ENCODE results near the gene NBEAL2. TPM values are rescaled to one million over a fixed set of nuclear protein-coding genes. Genes with fewer than 3 reads are reported as not detected.

Gene NBEAL2, protein sequence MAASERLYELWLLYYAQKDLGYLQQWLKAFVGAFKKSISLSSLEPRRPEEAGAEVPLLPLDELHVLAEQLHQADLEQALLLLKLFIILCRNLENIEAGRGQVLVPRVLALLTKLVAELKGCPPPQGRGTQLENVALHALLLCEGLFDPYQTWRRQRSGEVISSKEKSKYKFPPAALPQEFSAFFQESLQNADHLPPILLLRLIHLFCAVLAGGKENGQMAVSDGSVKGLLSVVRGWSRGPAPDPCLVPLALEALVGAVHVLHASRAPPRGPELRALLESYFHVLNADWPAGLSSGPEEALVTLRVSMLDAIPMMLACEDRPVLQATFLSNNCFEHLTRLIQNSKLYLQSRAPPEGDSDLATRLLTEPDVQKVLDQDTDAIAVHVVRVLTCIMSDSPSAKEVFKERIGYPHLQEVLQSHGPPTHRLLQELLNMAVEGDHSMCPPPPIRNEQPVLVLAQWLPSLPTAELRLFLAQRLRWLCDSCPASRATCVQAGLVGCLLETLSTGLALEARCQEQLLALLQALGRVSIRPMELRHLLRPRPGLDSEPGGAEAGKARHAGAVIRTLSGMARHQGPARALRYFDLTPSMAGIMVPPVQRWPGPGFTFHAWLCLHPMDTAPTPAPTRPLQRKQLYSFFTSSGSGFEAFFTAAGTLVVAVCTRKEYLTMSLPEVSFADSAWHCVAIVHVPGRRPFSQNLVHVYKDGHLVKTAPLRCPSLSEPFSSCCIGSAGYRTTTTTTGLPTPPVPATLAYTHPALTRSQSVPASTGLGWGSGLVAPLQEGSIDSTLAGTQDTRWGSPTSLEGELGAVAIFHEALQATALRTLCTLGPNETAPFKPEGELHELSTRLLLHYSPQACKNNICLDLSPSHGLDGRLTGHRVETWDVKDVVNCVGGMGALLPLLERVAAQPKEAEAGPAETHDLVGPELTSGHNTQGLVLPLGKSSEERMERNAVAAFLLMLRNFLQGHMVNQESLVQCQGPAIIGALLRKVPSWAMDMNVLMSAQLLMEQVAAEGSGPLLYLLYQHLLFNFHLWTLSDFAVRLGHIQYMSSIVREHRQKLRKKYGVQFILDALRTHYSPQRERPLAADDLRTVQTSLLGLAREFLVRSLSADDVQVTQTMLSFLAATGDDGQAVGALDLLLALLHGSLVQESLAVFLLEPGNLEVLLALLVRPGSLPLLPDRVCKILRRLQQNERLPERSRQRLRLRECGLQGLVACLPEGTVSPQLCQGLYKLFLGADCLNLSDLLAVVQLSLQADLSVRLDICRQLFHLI (N-terminal part only)
- total RNA-seq (10 to 100 TPM in 6 of 9 donors, 1 to 10 TPM in 3; 8.1 to 41.1 (median 12.0) TPM), polyA plus RNA-seq (10 to 100 TPM; 16.3 to 45.7 TPM)
- long read RNA-seq, donor 1, partial matches to known transcripts: 5 of 8 reads
- long read RNA-seq, donor 1, other reads (novel, unspliced or antisense): 3 of 8 reads
- long read RNA-seq, donor 2, partial matches to known transcripts: 2 of 4 reads
- long read RNA-seq, donor 2, other reads (novel, unspliced or antisense): 2 of 4 reads
- long read RNA-seq, donor 3, partial matches to known transcripts: 10 of 13 reads
- long read RNA-seq, donor 3, other reads (novel, unspliced or antisense): 3 of 13 reads

DNA sequence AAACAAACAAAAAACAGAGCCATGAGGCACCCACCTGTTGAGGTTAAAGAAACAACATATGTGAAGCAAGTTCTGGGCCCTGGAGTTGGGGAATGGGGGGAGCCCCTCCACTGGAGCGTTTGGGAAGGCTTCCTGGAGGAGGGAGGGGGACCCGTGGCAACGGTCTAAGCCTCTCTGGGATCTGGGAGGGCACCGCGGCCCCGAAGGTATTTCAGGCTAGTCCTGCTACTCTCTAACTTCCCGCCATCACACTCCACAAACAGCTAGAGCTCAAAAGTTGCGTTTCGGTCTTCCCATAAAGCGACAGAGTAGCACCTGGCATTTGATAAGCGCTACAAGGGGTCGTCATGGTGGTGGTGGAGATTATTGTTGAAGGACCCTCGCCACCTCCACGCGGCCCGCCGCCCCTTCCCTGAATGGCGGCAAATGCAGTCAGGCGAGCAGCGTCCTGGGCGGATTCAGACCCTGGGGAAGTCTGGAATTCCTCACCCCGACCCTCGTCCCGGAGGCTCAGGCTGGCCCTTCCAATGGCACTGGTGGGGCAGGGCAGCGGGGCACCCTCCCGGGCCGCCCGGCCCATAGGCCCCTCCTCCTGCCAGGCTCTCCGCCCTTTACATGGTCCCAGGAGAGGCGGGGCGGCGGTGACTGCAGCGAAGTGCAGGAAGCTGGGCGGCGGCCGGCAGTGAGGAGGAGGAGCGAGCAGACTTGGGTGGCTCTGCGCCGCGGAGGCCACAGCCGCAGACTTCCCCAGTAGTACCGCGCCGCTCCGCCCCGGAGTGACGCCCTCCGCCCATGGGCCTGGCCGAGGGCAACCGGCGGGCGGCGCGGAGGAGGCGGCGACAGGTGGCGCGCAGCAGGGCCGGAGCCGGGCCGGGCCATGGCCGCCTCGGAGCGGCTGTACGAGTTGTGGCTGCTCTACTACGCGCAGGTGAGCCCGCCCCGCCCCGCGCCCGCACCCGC, at the start of gene NBEAL2:
NBEAL2 (plus strand) TSS at position 682 of the 960 bp plus-strand sequence; CDS start at position 878, 196 bp downstream.
- 0 to 3% (median 1%) methylated on average over 25 to 73 of the region's 73 CpGs for WGBS, 4 donors
- DNase-seq (peak; percentile 97 to 99 (median 98)), ATAC-seq (peak; percentile 79 to 89 (median 84))
- H3K27me3 ChIP-seq: no peaks in the 10 kb centered on the region
- no peaks in the 10 kb centered on the region for H3K9me3 ChIP-seq
- H3K4me1 ChIP-seq: peaks cover 4 to 68% (median 38%) of the 10 kb centered on the region in 12 donors
- intact Hi-C loops (cut with DNase I): loop anchor here in 6 of 10 donors (1.0 to 5.0 kb wide), 5 partner anchors 31 to 112 kb away; no protein-coding TSS in a partner anchor
- H3K27ac ChIP-seq: peak within 1 kb of the TSS; percentile 60 to 95 (median 88)
- peak within 1 kb of the TSS; percentile 31 to 88 (median 65) for H3K4me3 ChIP-seq
- H3K36me3 ChIP-seq: peaks cover 0 to 4% (median 0%) of the 10 kb centered on the region in 9 donors
- TF ChIP-seq POLR2A (IDR thresholded peaks at IDR 0.05): peak in 1 of 2 donors; percentile 92
- TF ChIP-seq, protein P1, sequence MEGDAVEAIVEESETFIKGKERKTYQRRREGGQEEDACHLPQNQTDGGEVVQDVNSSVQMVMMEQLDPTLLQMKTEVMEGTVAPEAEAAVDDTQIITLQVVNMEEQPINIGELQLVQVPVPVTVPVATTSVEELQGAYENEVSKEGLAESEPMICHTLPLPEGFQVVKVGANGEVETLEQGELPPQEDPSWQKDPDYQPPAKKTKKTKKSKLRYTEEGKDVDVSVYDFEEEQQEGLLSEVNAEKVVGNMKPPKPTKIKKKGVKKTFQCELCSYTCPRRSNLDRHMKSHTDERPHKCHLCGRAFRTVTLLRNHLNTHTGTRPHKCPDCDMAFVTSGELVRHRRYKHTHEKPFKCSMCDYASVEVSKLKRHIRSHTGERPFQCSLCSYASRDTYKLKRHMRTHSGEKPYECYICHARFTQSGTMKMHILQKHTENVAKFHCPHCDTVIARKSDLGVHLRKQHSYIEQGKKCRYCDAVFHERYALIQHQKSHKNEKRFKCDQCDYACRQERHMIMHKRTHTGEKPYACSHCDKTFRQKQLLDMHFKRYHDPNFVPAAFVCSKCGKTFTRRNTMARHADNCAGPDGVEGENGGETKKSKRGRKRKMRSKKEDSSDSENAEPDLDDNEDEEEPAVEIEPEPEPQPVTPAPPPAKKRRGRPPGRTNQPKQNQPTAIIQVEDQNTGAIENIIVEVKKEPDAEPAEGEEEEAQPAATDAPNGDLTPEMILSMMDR (IDR thresholded peaks at IDR 0.05): peak in 1 of 12 donors; percentile 7

DNA sequence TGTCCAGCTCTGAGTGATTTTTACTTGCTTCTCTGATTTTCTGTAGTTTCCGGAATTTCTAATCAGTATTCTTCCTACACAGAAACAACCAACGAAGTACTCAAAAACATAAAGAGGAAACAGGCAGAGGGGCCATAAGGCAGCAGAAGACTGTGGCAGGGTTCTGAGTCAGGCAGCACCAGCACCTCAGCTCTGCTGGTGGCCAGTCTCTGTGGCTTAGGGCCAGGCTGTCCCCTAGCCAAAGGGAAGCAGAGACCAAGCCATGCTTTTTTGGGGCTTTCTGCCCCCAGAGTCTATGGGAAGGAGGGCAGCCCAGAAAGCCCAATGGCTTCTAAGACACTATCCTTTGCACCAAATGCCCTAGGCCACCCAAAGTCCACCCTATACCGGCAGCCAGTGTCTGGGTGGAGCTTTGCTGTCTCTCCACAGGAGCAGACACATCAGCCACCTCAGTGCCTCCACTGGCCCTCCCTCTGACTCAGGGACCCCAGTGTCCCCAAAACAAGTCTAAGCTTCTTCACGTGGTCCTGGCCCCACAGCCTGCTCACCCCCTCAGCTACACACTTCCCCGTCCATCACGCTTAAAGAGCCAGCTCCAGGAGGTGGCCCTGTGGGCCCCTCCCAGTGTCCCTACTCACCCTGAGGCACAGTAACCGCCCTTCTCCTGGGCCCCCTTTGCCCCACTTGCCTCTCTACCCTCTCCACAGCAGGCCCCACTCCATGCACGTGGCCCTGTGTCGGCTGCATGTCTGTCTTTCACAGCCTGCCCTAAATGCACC, 49.1 kb upstream of the NBEAL2 start:
- intact Hi-C loops (cut with DNase I): loop anchor here in 3 of 10 donors (2.0 to 5.0 kb wide), 2 partner anchors 46 to 47 kb away; partner anchors contain the start of genes CCDC12 (in 3 of the 3) and NBEAL2 (in 2 of the 3)
- Histone ChIP-seq H3K27ac (peak overlapping the region; percentile 44 to 94 (median 85)), H3K4me3 (no peak overlapping the region), H3K27me3 (no peaks in the 10 kb centered on the region), H3K36me3 (peaks cover 0 to 19% (median 3%) of the 10 kb centered on the region in 9 donors), H3K4me1 (peaks cover 26 to 100% (median 97%) of the 10 kb centered on the region in 12 donors), H3K9me3 (no peaks in the 10 kb centered on the region)
- no peak for ATAC-seq
- TF ChIP-seq, protein P1 (IDR thresholded peaks at IDR 0.05): no peak
- TF ChIP-seq POLR2A (IDR thresholded peaks at IDR 0.05): no peak
- 56 to 70% (median 64%) methylated on average over 9 of the region's 9 CpGs for WGBS, 4 donors
- DNase-seq: no peak
